HG03565 (cell line): ENCODE data around the gene ADGRL1.
"Not testable (repeated sequence)": the region's sequence is repeated elsewhere in the genome, so short reads cannot be mapped to it uniquely, and the experiment has no call there.

Source experiments
- ATAC-seq: cut with Tn5 transposase; IDR thresholded peaks from one replicate; pipeline ENCODE4 v1.9.1; 2021; ENCODE audit warnings: mild to moderate bottlenecking, moderate library complexity; ENCODE audit not compliant: unreplicated experiment

ADGRL1 gene

DNA sequence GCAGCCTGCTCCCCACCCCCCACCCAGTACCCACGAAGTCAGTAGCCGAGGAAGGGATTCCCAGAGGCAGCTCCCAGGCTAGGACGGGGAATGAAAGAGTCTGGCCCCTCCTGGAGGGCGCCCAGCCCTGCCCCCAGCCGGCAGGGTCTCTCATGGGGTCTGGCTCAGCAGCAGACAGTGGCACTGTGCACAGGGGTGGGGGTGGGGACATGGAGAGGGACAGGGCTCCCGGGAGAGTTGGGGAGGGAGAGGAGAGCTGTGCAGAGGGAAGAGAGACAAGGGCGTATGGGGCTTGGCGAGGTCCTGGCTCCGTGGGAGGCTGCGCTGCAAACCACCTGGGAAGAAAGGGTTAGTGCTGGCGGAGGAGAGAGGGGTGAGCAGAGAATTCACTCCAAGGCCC, 41.9 kb downstream of the ADGRL1 start:
- ATAC-seq = no peak

- ATAC-seq = no peak
Observed at GRCh38 chr19:14162871-14163297, 43.1 kb downstream of the ADGRL1 start.

GRCh38 chr19:14161305-14161704, 44.7 kb downstream of the ADGRL1 start:
- no peak for ATAC-seq

DNA sequence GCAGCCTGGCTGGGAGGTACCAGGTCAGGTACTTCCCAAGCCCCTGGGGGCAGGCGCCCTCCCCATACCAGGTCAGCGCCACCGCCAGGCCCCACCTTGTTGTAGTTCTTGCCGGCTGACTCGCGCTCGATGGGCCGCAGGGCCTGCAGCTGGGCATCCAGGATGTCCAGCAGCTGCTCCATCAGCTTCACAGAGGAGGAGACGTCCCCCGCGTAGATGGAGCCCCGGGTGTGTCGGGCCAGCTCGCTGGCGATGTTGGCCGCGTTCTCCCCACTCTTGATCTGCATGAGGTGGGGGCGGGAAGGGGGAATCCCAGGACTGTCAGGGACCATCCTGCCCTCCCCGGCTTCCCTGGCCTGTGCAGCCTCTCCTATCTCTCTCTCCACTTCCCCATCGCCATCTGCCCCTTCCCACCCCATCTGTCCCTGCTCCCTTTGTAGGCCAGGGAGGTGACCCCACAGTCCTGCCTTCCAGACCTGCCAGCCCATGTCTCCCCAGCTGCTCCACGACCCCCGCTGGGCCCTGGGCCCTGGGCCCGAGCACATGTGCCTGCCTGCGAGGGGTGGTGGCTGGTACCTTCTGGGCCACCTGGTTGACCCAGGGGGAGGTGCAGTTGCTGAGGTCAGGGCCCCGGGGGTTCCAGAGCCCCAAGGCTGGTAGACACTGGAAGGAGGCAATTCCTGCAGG, 45.8 kb downstream of the ADGRL1 start:
- no peak for ATAC-seq

GRCh38 chr19:14159059-14159458, 46.9 kb downstream of the ADGRL1 start:
- no peak for ATAC-seq

DNA sequence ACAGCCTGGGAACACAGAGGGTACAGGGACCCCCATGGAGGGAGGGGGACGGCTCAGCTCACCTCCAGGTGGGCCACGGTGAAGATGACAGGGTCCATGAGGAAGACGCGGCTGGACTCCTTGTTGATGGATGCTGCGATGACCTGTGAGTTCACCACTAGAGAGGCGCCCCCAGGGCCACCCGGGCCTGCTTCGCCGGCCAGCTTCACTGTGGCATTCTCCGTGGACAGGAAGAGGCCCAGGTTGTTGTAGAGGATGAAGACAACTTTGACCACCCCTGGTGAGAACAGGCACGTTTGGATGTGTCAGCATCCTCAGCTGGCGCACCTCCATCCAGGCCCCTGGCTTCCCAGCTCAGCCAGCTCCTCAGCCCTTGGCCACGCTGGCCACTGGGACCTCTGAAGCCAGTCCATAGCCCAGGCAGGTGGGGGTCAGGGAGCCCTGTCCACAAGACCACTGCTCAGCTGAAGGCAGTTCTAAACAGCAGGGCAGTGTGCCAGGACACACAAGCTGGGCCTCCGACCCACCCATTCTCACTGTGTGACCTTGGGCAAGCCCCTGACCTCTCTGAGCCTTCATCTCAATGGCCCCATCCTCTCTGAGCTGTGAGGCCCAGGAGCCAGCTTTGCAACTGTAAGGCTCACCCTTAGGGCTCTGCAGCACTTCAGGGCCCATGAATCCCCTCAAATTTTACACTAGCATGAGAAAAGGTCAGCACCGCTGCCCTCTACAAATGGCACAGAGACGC, 47.5 kb downstream of the ADGRL1 start:
- no peak for ATAC-seq

DNA sequence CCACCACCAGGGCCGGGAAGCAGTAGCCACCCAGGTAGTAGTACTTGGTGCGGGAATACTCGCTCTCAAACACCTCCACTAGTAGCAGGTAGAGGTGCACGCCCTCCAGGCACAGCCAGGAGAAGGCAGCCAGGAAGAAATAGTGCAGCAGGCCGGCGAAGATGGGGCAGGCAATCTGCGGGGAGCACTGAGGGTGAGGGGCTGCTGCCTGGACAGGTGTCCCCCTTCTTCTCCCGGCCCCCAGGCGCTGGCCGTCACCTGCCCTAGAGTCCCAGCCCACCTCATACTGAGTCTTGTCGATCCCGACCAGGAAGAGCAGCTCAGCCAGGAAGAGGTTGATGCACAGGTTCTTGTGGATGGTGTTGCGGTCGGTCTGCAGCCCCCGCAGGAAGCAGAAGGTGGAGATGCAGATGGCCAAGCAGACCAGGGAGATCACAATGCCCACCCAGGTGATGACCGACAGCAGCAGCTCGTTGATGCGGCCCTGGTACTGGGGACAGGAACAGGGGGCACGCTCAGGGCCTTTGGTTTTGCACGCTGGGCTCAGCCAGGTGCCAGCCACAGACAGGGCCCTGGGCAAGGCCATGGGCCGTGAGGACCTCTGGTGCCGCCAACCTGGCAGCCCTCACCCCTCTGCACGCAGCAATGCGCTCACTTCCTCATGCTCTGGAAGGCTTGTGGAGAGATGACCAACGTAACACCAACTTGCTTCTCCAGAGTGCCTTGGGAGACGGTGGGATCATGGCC, 48.8 kb downstream of the ADGRL1 start:
- no peak for ATAC-seq

DNA sequence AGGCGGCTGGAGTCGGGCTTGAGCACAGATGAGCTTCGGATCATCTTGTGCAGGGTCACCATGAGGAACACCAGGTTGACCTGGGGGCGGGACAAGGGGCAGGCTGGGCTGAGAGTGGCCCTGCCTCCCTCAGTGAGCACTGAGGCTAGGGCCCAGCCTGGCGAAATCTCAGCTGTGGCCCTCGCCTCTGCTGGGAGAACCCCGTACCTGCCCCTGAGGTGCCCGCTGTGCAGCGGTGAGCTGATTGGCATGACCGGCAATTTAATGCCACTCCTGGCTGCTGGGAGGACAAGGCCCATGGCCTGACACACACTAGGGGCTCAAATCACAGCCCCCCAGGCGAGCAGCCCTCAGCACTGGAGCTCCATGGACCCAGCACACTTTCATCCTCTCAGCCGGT, 49.8 kb downstream of the ADGRL1 start:
- ATAC-seq = no peak

GRCh38 chr19:14155371-14155770, 50.6 kb downstream of the ADGRL1 start:
- ATAC-seq = no peak

DNA sequence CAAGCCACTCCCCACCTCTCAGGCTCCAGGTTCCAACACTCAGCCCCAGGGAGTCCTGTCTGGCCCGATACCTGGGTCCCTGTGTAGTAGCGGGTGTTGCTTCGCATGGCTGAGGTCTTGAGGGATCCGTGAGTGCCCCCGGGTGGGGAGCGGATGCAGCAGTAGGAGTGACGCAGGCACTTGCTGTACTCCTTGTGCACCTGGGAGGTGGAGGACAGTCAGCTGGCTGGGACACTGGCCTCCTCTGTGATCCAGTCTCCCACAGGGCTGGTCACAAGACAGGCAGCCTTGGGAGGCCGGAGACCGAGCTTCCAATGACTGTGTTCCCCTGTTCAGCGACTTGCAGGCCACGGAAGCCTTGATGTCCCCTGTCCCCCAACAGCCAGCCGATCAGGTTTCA, 53.3 kb downstream of the ADGRL1 start:
- no peak for ATAC-seq

- no peak for ATAC-seq
Observed at GRCh38 chr19:14150770-14151661, 55.0 kb downstream of the ADGRL1 start.

DNA sequence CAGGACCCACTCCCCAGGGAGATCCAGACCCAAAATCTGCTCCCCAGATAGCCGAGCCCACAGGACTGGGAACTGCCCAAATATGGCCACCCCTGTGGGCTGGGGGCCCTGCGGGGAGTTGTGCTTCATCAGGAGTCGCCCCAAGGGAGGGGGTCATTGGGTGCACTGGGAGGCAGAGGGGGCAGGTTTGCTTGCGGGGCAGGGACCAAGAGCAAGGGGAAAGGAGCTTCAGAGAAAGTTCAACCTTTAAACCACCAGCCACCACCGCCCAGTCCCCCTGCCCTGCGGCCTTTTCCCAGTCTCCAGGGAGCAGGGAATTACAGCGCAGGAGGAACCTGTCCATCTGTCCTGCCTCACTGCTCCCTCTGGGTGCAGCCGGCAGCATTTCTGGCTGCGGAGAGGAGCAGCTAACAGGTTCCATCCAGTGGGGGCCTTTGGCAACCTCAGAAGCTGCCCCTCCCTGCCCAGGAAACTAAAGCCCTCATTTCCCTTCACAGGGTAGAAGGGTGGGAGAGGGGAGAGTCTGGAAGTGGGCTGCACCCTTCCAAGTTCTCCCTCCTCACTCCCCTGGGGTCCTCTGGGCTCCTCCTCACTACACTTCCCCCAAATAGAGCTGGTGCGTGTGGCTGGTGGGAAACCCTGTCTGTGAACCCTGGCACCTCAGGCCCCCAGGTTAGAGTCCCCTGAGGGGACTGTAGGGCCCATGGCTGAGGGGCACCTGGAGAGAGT, 55.8 kb downstream of the ADGRL1 start:
- no peak for ATAC-seq

GRCh38 chr19:14149509-14149994, 56.4 kb downstream of the ADGRL1 start:
- no peak for ATAC-seq

- ATAC-seq = no peak
Observed at GRCh38 chr19:14148751-14149410, 57.1 kb downstream of the ADGRL1 start.

- ATAC-seq = no peak
Observed at GRCh38 chr19:14147797-14148605, 58.0 kb downstream of the ADGRL1 start.

- no peak for ATAC-seq
Observed at GRCh38 chr19:14146789-14147216, 59.2 kb downstream of the ADGRL1 start.

GRCh38 chr19:14146169-14146568, 59.8 kb downstream of the ADGRL1 start:
- not testable (repeated sequence) for ATAC-seq

DNA sequence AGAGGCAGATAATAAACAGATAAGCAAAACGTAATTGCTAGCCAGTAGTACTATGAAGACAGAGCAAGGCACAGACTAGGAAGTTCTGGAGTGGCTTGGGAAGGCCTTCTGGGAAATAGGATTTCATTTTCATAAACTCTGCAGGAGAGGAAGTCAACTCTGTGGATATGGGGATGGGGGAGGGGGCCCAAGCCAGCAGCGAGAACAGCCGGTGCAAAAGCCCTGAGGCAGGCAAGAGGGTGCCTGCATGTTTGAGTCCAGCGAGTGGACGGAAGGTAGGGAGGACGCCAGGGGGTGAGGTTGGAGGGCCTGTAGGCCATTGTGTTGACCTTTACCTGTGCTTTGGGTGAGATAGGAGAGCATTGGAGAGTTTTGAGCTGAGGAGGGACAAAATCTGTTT, 60.6 kb downstream of the ADGRL1 start:
- ATAC-seq = no peak
